Fibroblast of the aortic adventitia (primary cell): Measurements from ENCODE around the gene SLAMF1. TPM values are rescaled to one million over a fixed set of nuclear protein-coding genes. Genes with fewer than 3 reads are reported as not detected.
"Not testable (repeated sequence)": the region's sequence is repeated elsewhere in the genome, so short reads cannot be mapped to it uniquely, and the experiment has no call there.

Experiments
- DNase-seq: peaks from one replicate; pipeline ENCODE4 v3.0.0-alpha.2; 2010; ENCODE audit warnings: low read depth
- H3K4me3 ChIP-seq: 2 replicates; pipeline ENCODE4 v1.5.1; 2011; ENCODE audit warnings: low read depth, mild to moderate bottlenecking, control low read depth, low read length, moderate library complexity
- CTCF ChIP-seq: IDR thresholded peaks from 2 replicates; pipeline ENCODE4 v1.5.1; 2011; ENCODE audit warnings: mild to moderate bottlenecking, low read length, control low read depth, inconsistent platforms; ENCODE audit not compliant: insufficient read depth
- total RNA-seq: library from RNA; depleted of rRNA; stranded (reverse); fragments of >200 nt; gene quantifications from 2 replicates; pipeline ENCODE4 v1.2.3, GENCODE V29; 2012; ENCODE audit warnings: low replicate concordance

SLAMF1 gene
- total RNA-seq, result not detected in 2 replicates

- no peak for DNase-seq
- no peak for TF ChIP-seq CTCF
- H3K4me3 ChIP-seq, result no peak within 1 kb of the TSS
These were observed at the start of gene SLAMF1 for GRCh38 chr1:160646711-160647328. SLAMF1 (minus strand) TSS chr1:160647044; CDS start chr1:160646945, 99 bp downstream.

- DNase-seq, H3K4me3 ChIP-seq: not testable (repeated sequence)
These were observed 45.5 kb upstream of the SLAMF1 start for GRCh38 chr1:160692390-160692789.

DNA sequence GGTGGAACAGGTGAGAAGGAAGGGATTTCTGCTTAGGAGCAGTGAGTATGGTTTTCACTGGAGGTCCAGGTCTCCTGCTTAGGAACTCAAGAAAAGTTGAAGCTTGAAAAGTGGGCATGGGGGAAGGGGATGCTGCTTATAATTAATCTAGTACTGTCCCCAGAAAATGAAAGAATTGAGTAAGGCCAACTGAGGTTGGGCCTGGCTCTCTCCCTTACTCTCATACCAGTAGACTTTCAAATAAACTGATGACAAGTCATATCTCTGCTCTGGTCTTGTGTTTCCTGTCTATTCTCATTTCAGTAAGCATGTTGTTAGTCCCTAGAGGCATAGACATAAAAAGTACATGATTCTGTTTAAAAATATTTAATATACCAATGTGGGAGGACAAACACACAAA lies 38.4 kb upstream of the SLAMF1 start:
- no peak overlapping the region for H3K4me3 ChIP-seq
- DNase-seq, result no peak
- TF ChIP-seq CTCF, result no peak

GRCh38 chr1:160682983-160683865 lies 36.4 kb upstream of the SLAMF1 start:
- no peak for TF ChIP-seq CTCF
- no peak overlapping the region for H3K4me3 ChIP-seq
- DNase-seq, result no peak

- DNase-seq, result no peak
- TF ChIP-seq CTCF, result no peak
These were observed 35.0 kb upstream of the SLAMF1 start for GRCh38 chr1:160681891-160682140.

GRCh38 chr1:160681066-160681890 lies 34.4 kb upstream of the SLAMF1 start:
- peak; percentile 42 for TF ChIP-seq CTCF
- peak; percentile 40 for DNase-seq
- H3K4me3 ChIP-seq, result no peak overlapping the region

More at GRCh38 chr1:160681891-160682140, 35.0 kb upstream of the SLAMF1 start:
- H3K4me3 ChIP-seq, result no peak overlapping the region

GRCh38 chr1:160680399-160680798 lies 33.6 kb upstream of the SLAMF1 start:
- no peak for DNase-seq
- H3K4me3 ChIP-seq, result no peak overlapping the region
- TF ChIP-seq CTCF, result no peak
